GM21529 (cell line): ENCODE results near the gene STS.

Experiments used
- ATAC-seq: cut with Tn5 transposase; IDR thresholded peaks from one replicate; pipeline ENCODE4 v1.9.1; 2021; ENCODE audit not compliant: unreplicated experiment

Gene STS

GRCh38 chrX:7147413-7147977, at the start of gene STS:
STS (plus strand) TSS chrX:7147712; CDS start chrX:7253200, 105,488 bp downstream.
- ATAC-seq = peak; percentile 36

- no peak for ATAC-seq
These were observed 47.5 kb upstream of the STS start for GRCh38 chrX:7100022-7100421.

- ATAC-seq = no peak
These were observed 45.4 kb upstream of the STS start for GRCh38 chrX:7102119-7102518.

- no peak for ATAC-seq
These were observed 40.9 kb upstream of the STS start for GRCh38 chrX:7106649-7107048.

- no peak for ATAC-seq
These were observed 39.5 kb upstream of the STS start for GRCh38 chrX:7108030-7108429.

GRCh38 chrX:7109049-7109531, 38.4 kb upstream of the STS start:
- no peak for ATAC-seq

GRCh38 chrX:7109838-7110793, 37.4 kb upstream of the STS start:
- peak; percentile 78 for ATAC-seq

- peak; percentile 47 for ATAC-seq
These were observed 36.7 kb upstream of the STS start for GRCh38 chrX:7110821-7111276.

GRCh38 chrX:7111518-7111917, 36.0 kb upstream of the STS start:
- no peak for ATAC-seq

- ATAC-seq = no peak
These were observed 35.4 kb upstream of the STS start for GRCh38 chrX:7112071-7112470.

- ATAC-seq = peak; percentile 65
These were observed 32.0 kb upstream of the STS start for GRCh38 chrX:7115557-7115956.

- no peak for ATAC-seq
These were observed 31.4 kb upstream of the STS start for GRCh38 chrX:7116081-7116480.

- ATAC-seq = peak; percentile 48
These were observed 29.9 kb upstream of the STS start for GRCh38 chrX:7117587-7117986.

- peak; percentile 25 for ATAC-seq
These were observed 27.3 kb upstream of the STS start for GRCh38 chrX:7119950-7120877.

- ATAC-seq = no peak
These were observed 26.7 kb upstream of the STS start for GRCh38 chrX:7120878-7121219.

GRCh38 chrX:7127056-7127455, 20.5 kb upstream of the STS start:
- ATAC-seq = no peak

- no peak for ATAC-seq
These were observed 15.9 kb upstream of the STS start for GRCh38 chrX:7131621-7132020.

- ATAC-seq = peak; percentile 79
These were observed 15.0 kb upstream of the STS start for GRCh38 chrX:7132335-7133049.

- peak; percentile 3 for ATAC-seq
These were observed 14.5 kb upstream of the STS start for GRCh38 chrX:7133050-7133440.

GRCh38 chrX:7134981-7135380, 12.5 kb upstream of the STS start:
- no peak for ATAC-seq
